Mesendoderm (in vitro differentiated cells): ENCODE data around the gene CCDC83.
"Not testable (repeated sequence)": the region's sequence is repeated elsewhere in the genome, so short reads cannot be mapped to it uniquely, and the experiment has no call there.

Experiments used
- DNase-seq: peaks from one replicate; pipeline ENCODE4 v3.0.0; 2013
- H2AK5ac ChIP-seq: 2 replicates; pipeline ENCODE4 v1.6.1; 2013; ENCODE audit warnings: low read length, inconsistent platforms
- H2BK120ac ChIP-seq: 2 replicates; pipeline ENCODE4 v1.6.1; 2013; ENCODE audit warnings: low read depth, mild to moderate bottlenecking, low read length, moderate library complexity, mixed read lengths
- H2BK15ac ChIP-seq: replicated peaks from 2 replicates; pipeline ENCODE4 v1.6.1; 2013; ENCODE audit warnings: low read depth, mild to moderate bottlenecking, moderate library complexity
- H2BK5ac ChIP-seq: 2 replicates; pipeline ENCODE4 v1.6.1; 2013; ENCODE audit warnings: low read length, inconsistent platforms
- H3K18ac ChIP-seq: 2 replicates; pipeline ENCODE4 v1.6.1; 2013; ENCODE audit warnings: mild to moderate bottlenecking, low read length, mixed read lengths
- H3K23ac ChIP-seq: one replicate; pipeline ENCODE4 v1.6.1; 2013; ENCODE audit warnings: low read length
- H3K27ac ChIP-seq: 2 replicates; pipeline ENCODE4 v1.5.1; 2013; ENCODE audit warnings: low read depth, mild to moderate bottlenecking, inconsistent platforms, low read length, moderate library complexity
- H3K27me3 ChIP-seq: 2 replicates; pipeline ENCODE4 v1.6.1; 2013; ENCODE audit warnings: low read length, control low read depth, mild to moderate bottlenecking, inconsistent platforms; ENCODE audit not compliant: insufficient read depth, poor library complexity
- H3K36me3 ChIP-seq: 2 replicates; pipeline ENCODE4 v1.6.1; 2013; ENCODE audit warnings: low read length, inconsistent platforms; ENCODE audit not compliant: control insufficient read depth, insufficient read depth
- H3K4ac ChIP-seq: one replicate; pipeline ENCODE4 v1.6.1; 2013; ENCODE audit warnings: low read depth, mild to moderate bottlenecking, low read length, moderate library complexity
- H3K4me1 ChIP-seq: 2 replicates; pipeline ENCODE4 v1.6.1; 2013; ENCODE audit warnings: low read depth, low read length, inconsistent platforms; ENCODE audit not compliant: control insufficient read depth
- H3K4me2 ChIP-seq: 2 replicates; pipeline ENCODE4 v1.6.1; 2013; ENCODE audit warnings: low read length
- H3K4me3 ChIP-seq: 2 replicates; pipeline ENCODE4 v1.5.1; 2013; ENCODE audit warnings: mild to moderate bottlenecking, low read length
- H3K56ac ChIP-seq: one replicate; pipeline ENCODE4 v1.6.1; 2013; ENCODE audit warnings: low read length
- H3K79me1 ChIP-seq: 2 replicates; pipeline ENCODE4 v1.6.1; 2013; ENCODE audit warnings: low read length, inconsistent platforms
- H3K79me2 ChIP-seq: 2 replicates; pipeline ENCODE4 v1.6.1; 2013; ENCODE audit warnings: mild to moderate bottlenecking, low read length; ENCODE audit not compliant: control insufficient read depth, insufficient read depth
- H3K9ac ChIP-seq: 2 replicates; pipeline ENCODE4 v1.6.1; 2013; ENCODE audit warnings: low read length, inconsistent platforms
- H4K5ac ChIP-seq: one replicate; pipeline ENCODE4 v1.6.1; 2013; ENCODE audit warnings: low read length
- H4K8ac ChIP-seq: one replicate; pipeline ENCODE4 v1.6.1; 2013; ENCODE audit warnings: low read depth, mild to moderate bottlenecking, control low read depth, low read length, moderate library complexity
- WGBS: extraction: QIAGEN DNeasy Blood & Tissue Kit; methylation state at CpG from one replicate; pipeline ENCODE4 v1.1.7; 2013; ENCODE audit warnings: low lambda C conversion rate, missing lambda C conversion rate; ENCODE audit not compliant: insufficient coverage; ENCODE audit errors: extremely low coverage; 5-methylcytosine and 5-hydroxymethylcytosine counted together

Gene CCDC83

GRCh38 chr11:85859541-85859940 lies 4.4 kb downstream of the CCDC83 start:
- H2BK120ac ChIP-seq, H4K8ac ChIP-seq, H3K4me2 ChIP-seq, H3K23ac ChIP-seq, H3K56ac ChIP-seq, H3K79me1 ChIP-seq, H3K4me1 ChIP-seq, H3K27ac ChIP-seq, DNase-seq, H3K79me2 ChIP-seq, H2BK15ac ChIP-seq, H3K18ac ChIP-seq, H3K4ac ChIP-seq, H2BK5ac ChIP-seq, H3K4me3 ChIP-seq, H2AK5ac ChIP-seq, H4K5ac ChIP-seq, H3K9ac ChIP-seq, H3K27me3 ChIP-seq, H3K36me3 ChIP-seq: not testable (repeated sequence)

DNA sequence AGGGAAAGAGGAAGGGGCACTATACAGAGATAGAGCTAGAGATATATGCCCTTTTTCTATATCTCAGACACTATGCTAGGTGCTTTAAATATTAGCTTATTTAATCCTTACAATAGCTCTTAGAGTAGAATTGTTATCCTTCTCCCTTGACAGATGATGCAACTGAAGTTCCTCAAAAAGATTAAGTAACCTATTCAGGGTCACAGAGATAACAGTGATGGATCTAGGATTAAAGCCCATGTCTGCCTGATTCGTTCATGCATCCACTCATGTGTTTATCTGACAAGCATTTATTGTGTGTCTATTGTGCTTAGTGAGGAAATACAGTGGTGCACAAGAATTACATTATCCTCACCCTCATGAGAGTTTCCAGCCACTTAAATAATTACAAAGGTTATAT lies 8.7 kb downstream of the CCDC83 start:
- Histone ChIP-seq H3K79me1 (no peaks in the 10 kb centered on the region), H2BK15ac (no peak overlapping the region), H3K9ac (no peak overlapping the region), H3K79me2 (no peaks in the 10 kb centered on the region), H3K4me3 (no peak overlapping the region), H3K18ac (no peak overlapping the region), H4K5ac (no peak overlapping the region), H3K36me3 (no peaks in the 10 kb centered on the region), H3K4me2 (no peak overlapping the region), H3K23ac (no peak overlapping the region), H2BK5ac (no peak overlapping the region), H3K56ac (no peak overlapping the region), H3K27ac (no peak overlapping the region), H3K4me1 (no peaks in the 10 kb centered on the region), H3K4ac (no peak overlapping the region), H3K27me3 (no peaks in the 10 kb centered on the region), H4K8ac (no peak overlapping the region), H2BK120ac (no peak overlapping the region), H2AK5ac (no peak overlapping the region)
- DNase-seq = no peak
- no CpG with 5 or more reads among the region's 1 CpG for WGBS

GRCh38 chr11:85866137-85866827 lies 11.1 kb downstream of the CCDC83 start:
- no peaks in the 10 kb centered on the region for H3K79me1 ChIP-seq
- H3K36me3 ChIP-seq = no peaks in the 10 kb centered on the region
- no peak overlapping the region for H3K18ac ChIP-seq
- H3K4ac ChIP-seq = no peak overlapping the region
- H2BK120ac ChIP-seq = no peak overlapping the region
- H2BK5ac ChIP-seq = no peak overlapping the region
- H4K8ac ChIP-seq = no peak overlapping the region
- H3K56ac ChIP-seq = no peak overlapping the region
- no peak overlapping the region for H3K9ac ChIP-seq
- no peak overlapping the region for H3K27ac ChIP-seq
- no peak overlapping the region for H4K5ac ChIP-seq
- no peak overlapping the region for H3K4me3 ChIP-seq
- H3K79me2 ChIP-seq = no peaks in the 10 kb centered on the region
- no peak for DNase-seq
- H3K4me2 ChIP-seq = no peak overlapping the region
- no peak overlapping the region for H2BK15ac ChIP-seq
- no CpG with 5 or more reads among the region's 1 CpG for WGBS
- no peak overlapping the region for H3K23ac ChIP-seq
- H2AK5ac ChIP-seq = no peak overlapping the region
- H3K4me1 ChIP-seq = no peaks in the 10 kb centered on the region
- H3K27me3 ChIP-seq = no peaks in the 10 kb centered on the region

DNA sequence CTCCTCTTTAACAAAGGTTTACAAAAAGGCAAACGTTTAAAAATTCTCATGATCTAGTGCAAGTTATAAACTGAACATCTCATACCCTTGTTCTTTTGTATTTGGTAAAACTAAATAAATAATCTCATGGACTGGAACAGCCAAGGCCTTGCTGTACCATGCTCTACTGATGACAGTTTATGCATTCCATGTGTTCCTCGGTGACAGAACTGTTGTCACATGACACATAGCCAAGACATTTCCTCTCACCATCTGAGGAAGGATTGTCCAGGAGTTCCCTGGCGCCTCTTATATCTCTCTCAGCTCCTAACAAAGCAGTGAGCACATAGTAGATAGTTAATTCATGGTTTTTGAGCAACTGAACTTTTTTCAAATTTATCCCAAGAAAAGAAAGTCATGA lies 12.6 kb downstream of the CCDC83 start:
- no peak overlapping the region for H3K4ac ChIP-seq
- H3K36me3 ChIP-seq = no peaks in the 10 kb centered on the region
- H3K4me2 ChIP-seq = no peak overlapping the region
- DNase-seq = no peak
- no peak overlapping the region for H3K27ac ChIP-seq
- no peaks in the 10 kb centered on the region for H3K79me1 ChIP-seq
- H2AK5ac ChIP-seq = no peak overlapping the region
- no peaks in the 10 kb centered on the region for H3K79me2 ChIP-seq
- H3K4me1 ChIP-seq = no peaks in the 10 kb centered on the region
- H4K5ac ChIP-seq = no peak overlapping the region
- H3K18ac ChIP-seq = no peak overlapping the region
- H3K23ac ChIP-seq = no peak overlapping the region
- no peak overlapping the region for H4K8ac ChIP-seq
- no peaks in the 10 kb centered on the region for H3K27me3 ChIP-seq
- H2BK15ac ChIP-seq = no peak overlapping the region
- no peak overlapping the region for H2BK5ac ChIP-seq
- no CpG with 5 or more reads among the region's 3 CpGs for WGBS
- H2BK120ac ChIP-seq = no peak overlapping the region
- H3K9ac ChIP-seq = no peak overlapping the region
- no peak overlapping the region for H3K4me3 ChIP-seq
- H3K56ac ChIP-seq = no peak overlapping the region

DNA sequence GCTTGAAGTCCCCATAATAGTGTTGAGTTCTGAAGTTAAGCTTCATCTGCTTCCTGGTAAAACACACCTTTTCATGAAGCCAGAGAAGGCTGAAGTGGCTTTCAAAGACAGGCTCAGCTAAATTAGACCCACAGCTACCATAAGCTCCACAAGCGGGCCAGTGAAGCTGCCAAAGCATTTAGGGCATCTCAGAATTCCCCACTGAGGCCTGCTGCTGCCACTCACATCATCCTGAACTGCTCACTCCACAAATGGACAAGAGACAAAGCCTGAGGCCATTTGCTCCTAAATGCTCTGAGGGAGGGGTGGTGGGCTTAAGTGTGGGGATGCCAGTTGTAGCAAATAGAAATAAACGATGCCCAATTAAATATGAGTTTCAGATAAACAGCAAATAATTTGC lies 14.6 kb downstream of the CCDC83 start:
- no peak for DNase-seq
- no peak overlapping the region for H2AK5ac ChIP-seq
- no peak overlapping the region for H3K4me3 ChIP-seq
- no peak overlapping the region for H2BK120ac ChIP-seq
- no peaks in the 10 kb centered on the region for H3K79me1 ChIP-seq
- no peak overlapping the region for H2BK5ac ChIP-seq
- no peaks in the 10 kb centered on the region for H3K36me3 ChIP-seq
- H4K8ac ChIP-seq = no peak overlapping the region
- H3K4me1 ChIP-seq = no peaks in the 10 kb centered on the region
- WGBS = no CpG with 5 or more reads among the region's 2 CpGs
- no peaks in the 10 kb centered on the region for H3K79me2 ChIP-seq
- no peak overlapping the region for H3K27ac ChIP-seq
- H3K23ac ChIP-seq = no peak overlapping the region
- no peak overlapping the region for H3K4me2 ChIP-seq
- no peak overlapping the region for H3K56ac ChIP-seq
- H2BK15ac ChIP-seq = no peak overlapping the region
- no peak overlapping the region for H3K18ac ChIP-seq
- H3K27me3 ChIP-seq = no peaks in the 10 kb centered on the region
- H3K4ac ChIP-seq = no peak overlapping the region
- H3K9ac ChIP-seq = no peak overlapping the region
- H4K5ac ChIP-seq = no peak overlapping the region

DNA sequence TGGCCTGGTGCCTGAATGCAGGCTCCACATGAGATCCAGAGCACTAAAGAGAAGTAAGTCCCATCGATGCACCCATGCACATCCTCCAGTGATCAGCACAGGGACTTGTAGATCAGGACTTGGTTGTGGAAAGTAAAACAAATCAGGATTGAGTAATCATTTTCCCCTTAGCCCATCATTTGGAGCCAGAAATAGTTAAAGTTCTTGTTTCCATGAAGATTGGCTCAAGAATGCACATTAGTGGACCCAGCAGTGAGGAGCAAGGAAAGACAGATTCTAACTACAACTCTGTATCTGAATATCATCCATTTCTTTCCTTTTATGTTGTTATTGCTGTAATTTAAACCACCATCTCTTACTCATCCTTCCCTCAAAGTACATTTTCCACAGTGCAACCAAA lies 19.1 kb downstream of the CCDC83 start:
- DNase-seq = no peak
- no CpG with 5 or more reads among the region's 1 CpG for WGBS
- Histone ChIP-seq H3K9ac (no peak overlapping the region), H3K4me2 (no peak overlapping the region), H2BK5ac (no peak overlapping the region), H2BK120ac (no peak overlapping the region), H3K18ac (no peak overlapping the region), H3K27me3 (no peaks in the 10 kb centered on the region), H2BK15ac (no peak overlapping the region), H3K4me3 (no peak overlapping the region), H3K23ac (no peak overlapping the region), H3K27ac (no peak overlapping the region), H3K56ac (no peak overlapping the region), H3K79me2 (no peaks in the 10 kb centered on the region), H4K8ac (no peak overlapping the region), H2AK5ac (no peak overlapping the region), H4K5ac (no peak overlapping the region), H3K79me1 (no peaks in the 10 kb centered on the region), H3K36me3 (no peaks in the 10 kb centered on the region), H3K4me1 (no peaks in the 10 kb centered on the region), H3K4ac (no peak overlapping the region)
